Cardiac fibroblast (primary cell): ENCODE results near the gene STAB1.

ENCODE experiments used
- DNase-seq, 2 donors: peaks; one replicate each; pipeline versions ENCODE4 v3.0.0 to v3.0.0-alpha.2; 2010; ENCODE audit warnings: low read depth in 2 of 2
- H3K4me3 ChIP-seq, 2 donors: replicated peaks in 1 of 2; 1 replicate in 1 of 2; 2 replicates in 1 of 2; pipeline ENCODE4 v1.5.1; 2011; ENCODE audit warnings: low read depth in 2 of 2, low read length in 2 of 2, mild to moderate bottlenecking in 2 of 2, moderate library complexity in 1 of 2
- CTCF ChIP-seq: IDR thresholded peaks from one replicate; pipeline ENCODE4 v1.5.1; 2011; ENCODE audit warnings: low read depth, mild to moderate bottlenecking, low read length, inconsistent platforms

Gene STAB1

DNA sequence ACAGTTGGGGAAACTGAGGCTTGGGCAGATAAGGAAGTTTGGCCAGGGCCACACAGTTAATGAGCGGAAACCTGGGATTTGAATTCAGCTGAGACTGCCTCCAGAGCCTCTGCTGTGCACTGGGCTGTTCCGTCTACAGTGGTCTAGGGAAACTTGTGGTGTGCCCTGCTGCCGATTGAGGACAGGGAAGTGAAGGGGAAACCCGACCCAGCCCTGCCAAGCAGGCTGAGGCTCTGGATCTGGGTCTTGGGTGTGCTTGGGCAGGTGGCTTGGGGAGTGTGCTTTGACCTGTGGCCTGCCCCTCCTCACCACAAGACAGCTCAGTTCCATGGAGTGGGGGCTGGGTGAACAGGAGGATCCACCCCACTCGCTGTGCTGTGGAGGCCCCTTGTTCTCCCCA, 22.1 kb upstream of the STAB1 start:
- TF ChIP-seq CTCF = no peak
- no peak overlapping the region for H3K4me3 ChIP-seq
- DNase-seq = no peak

GRCh38 chr3:52477076-52477795, 17.9 kb upstream of the STAB1 start:
- no peak overlapping the region for H3K4me3 ChIP-seq
- no peak for DNase-seq
- TF ChIP-seq CTCF = no peak

DNA sequence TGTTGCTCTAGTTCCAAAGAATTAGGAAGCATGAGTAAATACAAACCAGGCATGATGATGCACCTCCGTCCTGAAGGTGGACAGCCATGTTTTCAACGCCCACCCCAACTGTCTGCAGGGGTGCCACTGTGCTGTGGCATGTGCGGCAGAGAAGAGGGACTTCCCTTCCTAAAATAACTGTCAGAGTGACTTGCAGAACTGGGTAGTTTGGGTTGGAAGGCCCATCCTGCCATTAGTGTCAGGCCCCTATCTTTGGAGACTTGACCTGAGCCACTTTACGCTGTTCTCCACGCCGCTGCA, 17.4 kb upstream of the STAB1 start:
- TF ChIP-seq CTCF = no peak

GRCh38 chr3:52479037-52479876, 15.9 kb upstream of the STAB1 start:
- no peak for TF ChIP-seq CTCF
- no peak overlapping the region for H3K4me3 ChIP-seq
- no peak for DNase-seq

More for the DNA sequence above, 17.4 kb upstream of the STAB1 start:
- DNase-seq = no peak
- no peak overlapping the region for H3K4me3 ChIP-seq

- no peak for TF ChIP-seq CTCF
- H3K4me3 ChIP-seq = no peak overlapping the region
- no peak for DNase-seq
Observed at GRCh38 chr3:52479877-52480575, 15.1 kb upstream of the STAB1 start.

DNA sequence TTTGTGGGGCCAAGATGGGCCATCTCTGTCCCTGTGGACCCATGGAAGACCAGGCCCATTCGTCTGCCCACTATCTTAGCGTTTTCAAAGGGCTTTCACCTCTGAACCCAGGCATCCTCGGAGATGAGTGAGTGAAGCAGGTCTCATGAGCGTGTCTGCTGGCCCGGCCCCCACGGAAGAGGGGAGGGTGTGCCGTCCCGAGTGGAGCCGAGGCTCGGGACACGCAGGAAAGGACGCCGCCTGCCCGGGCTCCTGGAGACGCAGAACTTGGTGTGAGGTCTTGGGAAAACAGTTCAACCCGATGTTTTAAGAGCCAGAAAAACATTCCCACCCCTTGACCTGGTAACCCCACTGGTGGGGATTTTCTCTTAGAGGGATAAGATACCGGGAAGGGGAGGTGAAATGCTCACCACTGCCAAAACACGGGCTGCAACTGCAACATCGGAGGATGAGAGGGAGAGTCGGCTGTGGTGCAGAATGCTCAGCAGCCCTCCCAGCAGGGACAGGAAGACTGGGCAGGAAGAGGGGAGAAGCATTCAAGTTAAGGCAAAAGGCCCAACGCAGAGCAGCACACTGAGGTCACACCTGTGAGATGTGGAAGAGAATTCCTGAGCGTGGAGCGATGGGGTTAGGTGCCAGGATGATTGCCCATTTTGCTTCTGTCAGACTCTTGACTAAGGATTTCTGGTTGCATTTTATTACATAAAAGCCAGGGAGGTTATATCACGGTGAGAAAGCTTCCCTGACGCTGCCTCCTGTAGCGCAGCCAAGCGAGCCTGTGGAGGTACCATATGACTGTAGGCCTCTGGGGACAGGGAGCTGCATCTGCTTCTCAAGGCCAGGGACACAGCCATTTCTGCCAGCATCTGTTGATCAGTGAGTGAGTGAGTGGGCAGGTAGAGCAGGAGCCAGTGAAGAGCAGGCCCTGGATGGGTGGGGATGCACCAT, 14.1 kb upstream of the STAB1 start:
- no peak for DNase-seq
- no peak for TF ChIP-seq CTCF
- no peak overlapping the region for H3K4me3 ChIP-seq
